GM21737 (cell line): ENCODE data around the gene MPV17L2.
"Not testable (repeated sequence)": the region's sequence is repeated elsewhere in the genome, so short reads cannot be mapped to it uniquely, and the experiment has no call there.

Experiments
- ATAC-seq: cut with Tn5 transposase; IDR thresholded peaks from one replicate; pipeline ENCODE4 v1.9.1; 2021; ENCODE audit warnings: mild to moderate bottlenecking, moderate library complexity; ENCODE audit not compliant: unreplicated experiment

MPV17L2 gene

DNA sequence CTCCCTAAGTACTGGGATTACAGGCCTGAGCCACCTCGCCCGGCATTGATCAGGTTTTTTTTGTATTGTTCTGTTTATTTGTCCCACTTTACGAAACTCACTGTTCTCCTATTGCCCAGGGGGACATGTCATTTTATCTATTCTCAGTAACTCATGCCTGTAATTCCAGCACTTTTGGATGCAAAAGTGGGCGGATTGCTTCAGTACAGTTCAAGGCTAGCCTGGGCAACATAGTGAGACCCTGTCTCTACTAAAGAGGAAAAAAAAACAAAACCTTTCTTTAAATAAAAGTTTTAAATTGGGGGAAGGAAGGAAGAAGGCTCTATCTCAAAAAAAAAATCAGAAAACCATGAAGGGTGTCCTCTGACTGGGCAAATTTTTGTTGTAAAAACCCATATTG, 2.7 kb upstream of the MPV17L2 start:
- ATAC-seq: no peak

DNA sequence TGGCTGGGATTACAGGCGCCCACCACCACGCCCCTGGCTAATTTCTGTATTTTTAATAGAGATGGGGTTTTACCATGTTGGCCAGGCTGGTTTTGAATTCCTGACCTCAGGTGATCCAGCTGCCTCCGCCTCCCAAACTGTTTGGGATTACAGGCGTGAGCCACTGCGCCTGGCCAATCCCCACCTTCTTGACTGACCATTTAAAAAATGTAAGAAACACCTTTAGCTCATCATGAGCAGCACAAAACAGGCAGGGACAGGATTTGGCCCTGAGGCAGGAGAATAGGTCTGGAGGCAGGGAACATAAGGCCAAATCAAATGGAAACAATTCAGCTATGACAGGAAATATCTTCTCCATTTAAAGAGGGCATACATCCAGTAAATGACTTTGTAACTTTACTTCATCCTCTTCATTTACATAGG, 1.4 kb upstream of the MPV17L2 start:
- no peak for ATAC-seq

DNA sequence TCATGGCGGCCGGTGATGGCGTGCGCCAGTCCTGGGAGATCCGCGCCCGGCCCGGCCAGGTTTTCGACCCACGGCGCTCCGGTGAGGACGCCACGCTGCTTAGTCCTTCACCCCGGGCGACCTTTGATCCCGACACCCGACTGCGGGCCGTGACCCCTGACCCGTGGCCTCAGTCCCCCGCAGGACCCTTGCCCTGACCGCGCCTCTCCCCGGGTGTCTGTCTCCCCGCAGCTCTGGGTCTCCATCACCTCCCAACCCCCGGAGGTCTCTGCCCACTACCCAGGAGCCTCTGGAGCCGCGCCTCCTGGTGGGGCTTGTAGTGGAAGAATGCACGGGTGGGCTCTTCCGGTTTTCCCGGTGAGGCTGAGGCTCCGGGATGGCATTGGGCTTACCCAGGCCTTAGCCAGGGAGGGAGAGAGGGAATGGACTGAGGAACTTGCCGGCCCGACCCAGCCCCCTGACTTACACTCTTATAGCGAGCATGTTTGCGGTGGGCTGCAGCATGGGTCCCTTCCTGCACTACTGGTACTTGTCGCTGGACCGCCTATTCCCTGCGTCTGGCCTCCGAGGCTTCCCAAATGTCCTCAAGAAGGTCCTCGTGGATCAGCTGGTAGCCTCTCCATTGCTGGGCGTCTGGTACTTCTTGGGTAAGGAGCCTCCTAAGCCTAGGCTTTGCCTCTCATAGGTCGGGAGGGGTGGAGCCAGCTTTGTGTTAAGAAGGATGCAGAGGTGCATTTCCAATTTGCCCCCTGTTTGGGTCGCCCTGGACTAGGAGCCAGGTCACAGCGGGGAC, 566 bp downstream of the MPV17L2 start:
- ATAC-seq: no peak

DNA sequence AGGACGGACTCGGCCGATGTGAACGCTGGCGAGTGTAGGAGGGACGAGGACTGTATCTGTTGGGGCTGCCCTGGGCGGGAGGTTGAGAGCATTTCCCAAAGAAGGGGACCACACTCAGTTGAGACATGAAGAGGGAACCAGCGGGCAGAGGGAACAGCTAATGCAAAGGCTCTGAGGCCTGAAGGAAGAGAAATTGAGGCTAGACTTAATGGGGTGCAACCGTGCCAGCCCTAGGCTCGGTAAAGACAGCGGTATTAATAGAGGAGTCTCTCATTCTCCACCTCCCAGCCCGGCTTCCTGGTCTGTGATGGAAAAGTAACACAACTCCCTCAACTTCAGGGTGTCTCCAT, 1.1 kb downstream of the MPV17L2 start:
- ATAC-seq: no peak

DNA sequence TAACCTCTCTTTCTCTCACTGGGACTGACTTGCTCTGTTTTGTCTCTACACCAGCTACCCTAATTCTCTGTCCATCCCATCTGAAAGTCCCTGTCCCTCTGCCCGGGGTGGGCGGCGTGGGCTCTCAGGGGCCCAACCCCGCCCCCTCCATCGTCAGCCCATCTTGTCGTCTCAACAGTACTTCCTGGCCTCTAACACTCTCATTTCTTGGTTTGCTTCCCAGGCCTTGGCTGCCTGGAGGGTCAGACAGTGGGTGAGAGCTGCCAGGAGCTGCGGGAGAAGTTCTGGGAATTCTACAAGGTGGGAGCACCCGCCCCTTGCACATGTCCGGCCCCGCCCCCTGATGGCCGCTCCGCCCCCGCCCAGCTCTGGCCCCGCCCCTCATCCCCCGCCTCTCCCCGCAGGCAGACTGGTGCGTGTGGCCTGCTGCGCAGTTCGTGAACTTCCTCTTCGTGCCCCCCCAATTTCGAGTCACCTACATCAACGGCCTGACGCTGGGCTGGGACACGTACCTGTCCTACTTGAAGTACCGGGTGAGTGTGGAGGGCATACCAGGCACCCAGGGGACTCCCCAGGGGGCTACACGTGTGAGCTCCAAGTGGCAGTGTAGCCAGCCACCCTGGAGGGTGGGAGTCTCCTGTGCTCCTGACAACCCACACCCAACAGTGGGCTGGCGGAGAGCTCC, 1.7 kb downstream of the MPV17L2 start:
- no peak for ATAC-seq

DNA sequence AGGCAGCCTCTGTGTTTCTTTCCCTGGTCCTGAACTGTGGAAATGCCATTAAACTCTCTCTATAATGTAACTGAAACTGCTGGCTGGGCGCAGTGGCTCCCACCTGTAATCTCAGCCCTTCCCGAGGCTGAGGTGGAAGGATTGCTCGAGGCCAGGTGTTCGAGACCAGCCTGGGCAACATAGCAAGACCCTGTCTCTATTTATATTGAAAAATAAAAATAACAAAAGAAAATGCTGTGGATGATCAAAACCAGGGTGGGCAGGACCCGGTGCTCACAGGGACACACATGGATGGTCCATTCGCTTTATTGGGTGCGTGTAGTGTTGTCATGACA, 3.5 kb downstream of the MPV17L2 start:
- no peak for ATAC-seq

DNA sequence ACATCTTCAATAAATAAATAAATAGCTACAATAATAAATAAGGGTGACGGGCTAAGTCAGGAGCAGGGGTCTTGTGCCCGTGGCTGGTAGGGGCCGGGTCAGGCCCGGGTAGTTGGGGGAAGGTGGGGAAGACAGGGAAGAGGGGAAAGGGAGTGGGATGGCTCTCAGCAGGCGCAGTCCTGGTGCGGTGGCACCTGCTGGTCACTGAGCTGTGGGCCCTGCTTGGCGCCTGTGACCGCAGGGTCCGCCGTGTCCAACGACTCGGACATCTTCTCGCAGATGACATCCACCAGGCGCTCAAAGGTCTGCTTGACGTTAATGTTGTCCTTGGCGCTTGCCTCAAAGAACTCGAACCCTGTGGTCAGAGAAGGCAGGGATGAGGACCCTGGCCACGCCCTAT, 4.3 kb downstream of the MPV17L2 start:
- ATAC-seq: no peak

DNA sequence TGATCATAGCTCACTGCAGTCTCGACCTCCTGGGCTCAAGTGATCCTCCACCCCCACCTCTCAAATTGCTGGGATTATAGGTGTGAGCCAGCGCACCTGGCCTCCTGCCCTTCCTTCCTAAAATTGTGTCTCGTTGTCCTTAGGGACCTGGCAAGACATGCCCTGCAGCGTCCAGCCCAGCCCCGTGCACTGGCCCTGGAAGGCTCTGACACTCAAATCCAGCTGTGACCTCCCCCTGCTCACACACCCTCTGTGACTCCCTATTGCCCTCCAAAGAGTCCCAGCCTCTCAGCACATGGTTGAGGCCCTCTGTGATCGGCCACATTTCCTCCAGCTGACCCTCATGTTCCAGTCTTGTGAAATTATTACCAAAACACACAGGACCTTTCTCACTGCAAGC, 4.9 kb downstream of the MPV17L2 start:
- no peak for ATAC-seq

DNA sequence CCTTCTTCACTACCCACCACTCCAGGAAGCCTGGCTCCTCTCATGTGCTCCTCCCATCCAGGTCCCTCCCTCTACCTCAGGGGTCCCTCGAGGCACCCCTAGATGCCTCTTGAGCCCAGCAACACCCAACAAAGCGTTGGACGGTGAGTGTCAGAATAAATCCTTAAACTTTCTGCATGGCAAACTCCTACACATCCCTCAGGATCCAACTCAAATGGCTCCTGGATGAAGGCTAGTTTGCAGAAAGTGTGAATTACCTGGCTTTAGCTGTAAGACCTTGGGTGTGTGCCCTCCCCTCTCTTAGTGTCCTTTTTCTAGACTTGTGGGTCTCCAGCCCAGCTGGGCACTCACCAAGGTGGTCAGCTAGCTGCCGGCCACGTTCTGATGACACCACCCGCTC, 5.4 kb downstream of the MPV17L2 start:
- ATAC-seq: no peak

DNA sequence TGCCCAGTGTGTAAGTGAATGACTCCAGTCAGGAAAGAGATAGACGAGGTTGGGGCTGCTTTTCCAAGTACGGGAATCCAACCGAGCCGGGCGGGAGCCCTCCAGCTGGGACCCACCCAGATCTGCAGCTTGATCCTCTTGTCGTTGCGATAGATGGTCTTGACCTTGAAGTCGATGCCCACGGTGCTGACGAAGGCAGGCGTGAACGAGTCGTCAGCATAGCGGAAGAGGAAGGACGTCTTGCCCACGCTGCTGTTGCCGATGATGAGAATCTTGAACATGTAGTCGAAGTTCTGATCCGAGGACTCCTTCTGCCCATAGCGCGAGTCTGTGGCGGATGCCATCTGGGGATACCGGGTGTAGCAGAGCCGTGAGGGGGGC, 9.4 kb downstream of the MPV17L2 start:
- ATAC-seq: no peak

DNA sequence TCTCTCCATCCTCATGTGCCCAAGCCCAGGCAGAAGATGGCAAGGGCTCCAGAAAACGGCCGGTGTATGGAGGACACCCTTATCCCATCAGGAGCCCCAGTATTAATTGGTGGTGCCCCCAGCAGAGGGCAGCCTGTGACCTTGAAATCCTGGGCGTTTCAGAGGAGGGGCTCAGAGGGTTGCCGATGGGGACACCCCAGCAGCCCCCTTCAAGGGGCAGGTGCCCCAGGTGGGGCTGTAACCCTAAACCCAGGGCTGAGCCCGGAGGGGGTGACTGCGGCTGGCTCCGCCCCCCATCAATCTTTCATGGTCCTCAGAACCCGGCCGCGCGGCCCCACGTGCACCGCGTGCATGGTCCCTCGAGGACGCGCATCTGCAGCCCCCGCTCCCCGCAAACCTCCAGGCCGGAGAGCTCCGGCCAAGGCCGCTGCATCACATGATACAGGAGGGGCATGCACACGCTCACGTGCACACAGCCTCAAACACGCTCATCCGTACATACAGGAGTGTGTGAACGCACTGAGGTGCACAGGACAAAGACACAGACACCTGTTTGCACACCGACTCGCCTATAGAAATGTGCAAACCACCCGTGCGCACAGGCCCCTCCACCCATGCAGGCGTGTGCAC, 9.9 kb downstream of the MPV17L2 start:
- no peak for ATAC-seq

DNA sequence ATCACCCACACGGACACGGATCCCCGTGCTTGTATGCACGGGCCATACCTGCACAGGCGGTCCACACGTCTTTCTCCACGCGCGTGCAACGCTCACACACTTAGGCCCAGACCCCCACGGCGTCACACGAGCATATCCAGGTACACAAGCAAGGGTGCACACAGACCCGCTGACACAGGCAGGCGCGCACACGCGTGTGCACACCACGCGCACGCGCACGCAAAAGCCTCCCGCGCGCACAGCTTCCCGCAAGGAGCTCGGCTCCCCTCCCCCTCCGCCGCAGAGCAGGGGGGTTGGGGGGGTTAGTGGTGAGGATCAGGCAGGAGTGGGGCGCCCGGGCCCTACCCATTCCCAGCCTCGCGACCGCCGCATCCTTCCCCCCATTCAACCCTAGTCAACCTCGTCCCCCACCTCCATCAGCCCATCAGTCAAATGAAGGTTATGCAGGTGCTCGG, 10.4 kb downstream of the MPV17L2 start:
- no peak for ATAC-seq

DNA sequence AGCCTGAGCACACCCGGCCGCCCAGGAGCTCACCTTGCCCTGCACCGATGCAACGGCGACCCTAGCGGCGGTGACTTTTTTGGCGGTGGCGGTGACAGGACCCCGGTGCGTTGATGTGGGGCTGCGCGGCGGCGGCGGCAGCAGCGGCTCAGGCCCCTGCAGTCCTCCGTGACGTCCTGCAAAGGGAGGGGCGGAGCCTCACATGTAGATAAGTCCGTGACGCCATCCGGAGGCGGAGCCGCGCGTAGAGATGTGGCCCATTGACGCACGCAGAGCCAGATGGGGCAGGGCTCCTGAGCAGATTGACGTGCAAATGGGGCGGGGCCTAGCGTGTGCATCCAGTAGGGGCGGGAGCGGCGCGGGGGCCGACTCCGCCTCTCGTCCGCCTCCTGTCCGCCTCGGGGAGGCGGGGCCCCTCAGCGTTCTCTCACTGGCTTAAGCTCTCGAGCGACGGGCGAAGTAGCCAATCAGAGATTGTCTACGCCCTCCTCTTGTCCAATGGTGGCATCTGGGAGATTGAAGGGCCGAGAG, 10.9 kb downstream of the MPV17L2 start, which contains the start of gene RAB3A:
RAB3A (minus strand) TSS at position 180 of the 531 bp plus-strand sequence. CDS start 1,302 bp downstream, outside the sequence.
- ATAC-seq: peak; percentile 82

DNA sequence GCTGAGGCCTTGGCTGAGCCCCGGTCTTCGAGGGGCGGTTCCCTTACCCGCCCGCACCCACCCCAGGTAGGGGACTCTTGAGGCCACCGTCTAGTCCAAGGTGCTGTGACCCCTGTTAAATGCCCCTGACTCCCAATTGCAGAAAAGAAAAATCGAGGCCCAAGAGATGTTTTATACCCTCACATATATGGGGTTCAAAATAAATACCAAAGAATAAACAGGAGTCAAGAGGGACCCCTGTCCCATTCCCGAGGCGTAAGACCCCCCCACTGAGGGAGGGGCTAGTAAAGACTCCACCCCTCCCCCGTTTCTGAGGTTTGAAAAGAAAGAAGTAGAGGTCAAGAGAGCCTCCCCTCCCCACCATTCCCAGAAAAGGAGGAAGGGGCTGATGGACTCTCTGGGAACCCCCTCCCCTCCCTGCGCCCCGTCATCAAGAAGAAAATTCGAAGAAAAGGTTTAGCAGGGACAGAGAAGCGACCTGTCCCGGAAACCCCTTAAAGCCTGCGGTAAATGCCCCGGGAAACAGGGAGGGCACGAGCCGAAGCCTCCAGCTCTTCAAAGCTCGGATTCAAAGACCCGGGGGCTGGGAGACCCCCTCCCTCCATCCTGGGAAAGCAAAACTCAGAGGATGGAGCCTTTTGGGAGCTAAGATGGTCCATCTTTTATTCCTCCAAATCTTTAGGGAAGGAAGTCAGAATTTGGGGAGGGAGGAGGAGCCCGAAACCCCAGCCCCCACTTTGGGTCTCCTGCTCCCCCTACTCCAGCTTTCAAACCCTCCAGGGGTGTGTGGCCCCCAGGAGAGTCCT, 11.6 kb downstream of the MPV17L2 start:
- ATAC-seq: peak; percentile 5

DNA sequence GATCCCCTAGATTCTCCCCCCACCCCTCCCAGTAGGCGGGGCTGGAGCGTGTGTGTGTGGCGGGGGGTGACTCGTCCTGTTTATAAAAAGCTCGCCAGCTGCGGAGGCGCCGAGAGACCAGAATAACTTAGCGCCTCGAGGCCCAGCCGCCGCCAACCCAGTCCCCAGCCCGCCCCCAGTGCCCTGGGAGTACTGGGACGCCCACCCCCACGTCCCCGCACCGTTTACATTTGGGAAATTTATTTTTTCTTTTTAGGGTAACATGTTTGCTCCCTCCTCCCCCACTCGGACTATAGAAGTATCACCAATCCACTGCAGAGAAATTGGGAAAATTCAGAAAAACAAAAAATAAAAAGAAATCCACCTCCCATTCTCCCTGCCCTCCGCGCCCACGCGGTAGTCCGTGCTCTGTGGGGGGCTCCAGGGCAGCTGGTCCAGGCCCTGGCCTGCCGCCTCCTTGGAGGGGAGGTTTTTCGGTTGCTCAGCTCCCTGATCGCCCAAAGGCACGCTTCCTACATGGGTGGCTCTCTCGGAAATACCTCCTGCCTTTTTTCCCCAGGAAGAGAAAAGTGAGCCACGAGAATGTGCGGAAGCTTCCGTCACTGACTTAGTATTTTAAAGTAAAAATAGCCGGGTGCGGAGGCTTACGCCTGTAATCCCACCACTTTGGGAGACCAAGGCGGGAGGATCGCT, 12.3 kb downstream of the MPV17L2 start:
- no peak for ATAC-seq

DNA sequence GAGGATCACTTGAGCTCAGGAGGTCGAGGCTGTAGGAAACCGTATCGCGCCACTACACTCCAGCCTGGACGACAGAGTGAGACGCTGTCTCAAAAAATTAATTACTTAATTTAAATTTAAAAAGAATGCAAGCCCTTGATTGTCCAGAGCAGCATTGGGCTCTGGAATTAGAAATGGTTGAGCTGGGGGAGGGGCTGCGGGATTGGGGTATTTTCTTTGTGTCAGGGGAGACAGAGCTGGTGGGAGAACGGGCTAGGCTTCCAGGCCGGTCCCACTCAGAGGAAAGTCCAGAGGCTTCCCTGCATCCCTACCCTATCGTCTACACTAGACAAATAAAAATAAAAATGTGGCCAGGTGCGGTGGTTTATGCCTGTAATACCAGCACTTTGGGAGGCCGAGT, 13.0 kb downstream of the MPV17L2 start:
- no peak for ATAC-seq

DNA sequence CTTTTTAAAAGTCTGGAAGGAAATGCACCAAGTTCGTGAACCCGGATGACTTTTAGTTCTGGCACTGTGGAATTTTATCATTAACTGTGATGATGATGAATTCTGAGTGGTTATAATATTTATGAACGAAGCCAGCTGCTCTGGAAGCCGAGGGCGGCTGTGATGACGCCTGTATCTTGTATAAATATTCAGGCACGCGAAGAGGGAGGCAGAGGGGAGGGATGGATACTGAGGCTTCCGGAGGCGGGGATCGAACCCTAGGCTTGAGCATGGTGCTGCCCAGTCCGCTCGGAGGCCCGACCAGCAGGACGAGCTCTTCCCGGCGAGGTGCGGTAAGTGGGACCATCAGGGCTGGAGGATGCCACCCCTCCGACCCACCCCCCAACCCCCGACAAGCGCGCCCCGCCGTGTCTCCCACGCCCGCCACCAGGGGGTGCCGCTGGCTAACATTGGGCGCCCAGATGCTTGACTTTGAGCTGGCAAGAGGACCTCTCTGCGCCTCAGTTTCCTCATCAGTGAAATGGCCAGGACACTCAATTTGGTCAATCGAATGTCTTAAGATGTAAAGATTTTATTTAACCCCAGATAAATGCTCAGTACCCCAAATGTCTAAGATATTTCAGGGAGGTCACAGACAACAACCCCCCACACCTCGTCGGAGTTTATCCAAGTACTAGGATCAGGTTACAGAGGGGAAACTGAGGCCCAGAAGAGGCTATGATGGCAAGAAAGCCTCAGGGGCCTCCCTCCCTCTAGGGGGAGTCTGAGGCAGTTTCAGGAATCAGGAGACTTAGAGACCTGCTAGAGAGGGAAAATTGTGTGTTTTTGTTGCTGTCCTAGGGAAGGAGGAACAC, 15.3 kb downstream of the MPV17L2 start:
- no peak for ATAC-seq

DNA sequence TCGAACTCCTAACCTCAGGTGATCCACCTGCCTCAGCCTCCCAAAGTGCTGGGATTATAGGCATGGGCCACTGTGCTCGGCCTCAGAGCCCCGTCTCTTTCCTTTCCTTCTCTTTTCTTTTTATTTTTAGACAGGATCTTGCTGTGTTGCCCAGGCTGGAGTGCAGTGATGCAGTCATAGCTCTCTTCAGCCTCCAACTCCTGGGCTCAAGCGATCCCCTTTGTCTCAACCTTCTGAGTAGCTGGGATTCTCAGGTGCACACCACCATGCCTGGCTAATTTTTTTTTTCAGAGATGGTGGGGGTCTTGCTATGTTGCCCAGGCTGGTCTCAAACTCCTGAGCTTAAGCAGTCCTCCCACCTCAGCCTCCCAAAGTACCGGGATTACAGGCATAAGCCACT, 16.9 kb downstream of the MPV17L2 start:
- not testable (repeated sequence) for ATAC-seq

DNA sequence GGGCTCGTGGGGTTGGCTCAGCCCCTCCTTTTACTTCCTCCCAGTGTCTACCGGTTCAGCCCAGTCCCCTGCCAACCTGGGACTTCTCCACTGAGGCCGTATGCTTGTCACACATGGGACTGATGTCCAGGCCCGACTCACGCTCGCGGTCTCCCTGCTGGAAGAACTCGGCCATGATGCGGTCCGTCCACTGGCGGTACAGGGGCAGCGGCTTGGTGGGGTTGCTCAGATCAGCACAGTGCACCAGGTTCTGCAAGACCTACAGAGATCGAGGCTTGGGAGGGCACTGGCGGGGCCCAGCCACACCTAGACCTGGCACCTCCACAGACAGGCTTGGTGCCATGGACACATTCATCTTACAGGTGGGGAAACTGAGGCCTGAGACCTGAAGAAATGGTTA, 18.7 kb downstream of the MPV17L2 start:
- no peak for ATAC-seq
